ENCODE measurements around the gene USH1C. TPM values are rescaled to one million over a fixed set of nuclear protein-coding genes. Genes with fewer than 3 reads are reported as not detected.

The USH1C gene
- total and polyA plus RNA-seq, 9 of the 15 experiments (the other 6 are each of a cell fraction or from before 2014, with no cell fraction given): 0.04 TPM; not detected in 8

GRCh38 chr11:17478070-17478469 is 66.1 kb downstream of the USH1C start:
- Histone ChIP-seq H3K36me3 (ENCODE audit: control insufficient read depth, insufficient read depth, low read length) (no peaks in the 10 kb centered on the region), H4K20me1 (replicated peaks; ENCODE audit: control insufficient read depth, insufficient read depth, low read length) (no peaks in the 10 kb centered on the region), H3K4me1 (replicated peaks in 1 of 2; ENCODE audit: control insufficient read depth in 2 of 2, insufficient read depth in 2 of 2, low read length in 2 of 2) (peaks cover 0 to 8% of the 10 kb centered on the region in 2 experiments; a peak in 1 of 5 replicates), H3K27ac (ENCODE audit: extremely low read depth, low read depth, low read length) (no peak overlapping the region), H2AFZ (ENCODE audit: low read depth, low read length) (no peak overlapping the region), H3K9me3 (replicated peaks; ENCODE audit: control insufficient read depth, insufficient read depth, low read depth, low read length) (no peaks in the 10 kb centered on the region), H3K4me2 (ENCODE audit: insufficient read depth, low read length) (no peak overlapping the region), H3K9me1 (ENCODE audit: control insufficient read depth, insufficient read depth, low read length) (no peaks in the 10 kb centered on the region), H3K9ac (ENCODE audit: insufficient read depth in 1 of 2, low read depth in 2 of 2, low read length in 2 of 2) (no peak overlapping the region), H3K27me3 (ENCODE audit: control insufficient read depth in 2 of 2, insufficient read depth in 2 of 2, low read length in 2 of 2) (peaks cover 9 to 55% of the 10 kb centered on the region in 2 experiments; a peak in 4 of 5 replicates), H3K4me3 (no peak overlapping the region), H3K79me2 (ENCODE audit: control insufficient read depth, insufficient read depth, low read length) (no peaks in the 10 kb centered on the region)
- no peak for FAIRE-seq
- ChIA-PET POLR2A (interaction anchor here (0.6 kb wide), 1 partner anchor 96 kb away, joined by 3 read pairs; no protein-coding TSS in a partner anchor), CTCF (ENCODE audit: low intra/inter-chr PET ratio) (no interaction called here)
- TF ChIP-seq ZEB2 (IDR thresholded peaks at IDR 0.05): no peak
- TF ChIP-seq, protein P1, sequence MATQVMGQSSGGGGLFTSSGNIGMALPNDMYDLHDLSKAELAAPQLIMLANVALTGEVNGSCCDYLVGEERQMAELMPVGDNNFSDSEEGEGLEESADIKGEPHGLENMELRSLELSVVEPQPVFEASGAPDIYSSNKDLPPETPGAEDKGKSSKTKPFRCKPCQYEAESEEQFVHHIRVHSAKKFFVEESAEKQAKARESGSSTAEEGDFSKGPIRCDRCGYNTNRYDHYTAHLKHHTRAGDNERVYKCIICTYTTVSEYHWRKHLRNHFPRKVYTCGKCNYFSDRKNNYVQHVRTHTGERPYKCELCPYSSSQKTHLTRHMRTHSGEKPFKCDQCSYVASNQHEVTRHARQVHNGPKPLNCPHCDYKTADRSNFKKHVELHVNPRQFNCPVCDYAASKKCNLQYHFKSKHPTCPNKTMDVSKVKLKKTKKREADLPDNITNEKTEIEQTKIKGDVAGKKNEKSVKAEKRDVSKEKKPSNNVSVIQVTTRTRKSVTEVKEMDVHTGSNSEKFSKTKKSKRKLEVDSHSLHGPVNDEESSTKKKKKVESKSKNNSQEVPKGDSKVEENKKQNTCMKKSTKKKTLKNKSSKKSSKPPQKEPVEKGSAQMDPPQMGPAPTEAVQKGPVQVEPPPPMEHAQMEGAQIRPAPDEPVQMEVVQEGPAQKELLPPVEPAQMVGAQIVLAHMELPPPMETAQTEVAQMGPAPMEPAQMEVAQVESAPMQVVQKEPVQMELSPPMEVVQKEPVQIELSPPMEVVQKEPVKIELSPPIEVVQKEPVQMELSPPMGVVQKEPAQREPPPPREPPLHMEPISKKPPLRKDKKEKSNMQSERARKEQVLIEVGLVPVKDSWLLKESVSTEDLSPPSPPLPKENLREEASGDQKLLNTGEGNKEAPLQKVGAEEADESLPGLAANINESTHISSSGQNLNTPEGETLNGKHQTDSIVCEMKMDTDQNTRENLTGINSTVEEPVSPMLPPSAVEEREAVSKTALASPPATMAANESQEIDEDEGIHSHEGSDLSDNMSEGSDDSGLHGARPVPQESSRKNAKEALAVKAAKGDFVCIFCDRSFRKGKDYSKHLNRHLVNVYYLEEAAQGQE (IDR thresholded peaks at IDR 0.05; ENCODE audit: borderline replicate concordance): peak; percentile 65
- TF ChIP-seq, protein P1 (CRISPR knock-in tag; IDR thresholded peaks at IDR 0.05; ENCODE audit: low read depth): no peak
- no TSS peak for BruUV-seq (replicated peaks)
- 1% methylated on average over 6 of the region's 6 CpGs for WGBS (ENCODE audit: insufficient coverage, low coverage, missing lambda C conversion rate)
- ATAC-seq: no peak
- no peak for DNase-seq (ENCODE audit: extremely low read depth in 1 of 4, low spot score in 3 of 4)
- intact Hi-C loops (cut with micrococcal nuclease): no loop called here
- in situ Hi-C loops (cut with MboI): no loop called here
